KMS-11 (cell line): ENCODE results near the gene LMTK2.

Source experiments
- H2AFZ ChIP-seq: fragments of 200-600 bp; sonication (generic); 2 replicates; pipeline ENCODE4 v1.6.1; 2016; ENCODE audit warnings: antibody characterized with exemption, mixed run types, low read depth
- H3K27ac ChIP-seq: fragments of 200-600 bp; sonication (generic); 2 replicates; pipeline ENCODE4 v1.6.1; 2016; ENCODE audit warnings: mild to moderate bottlenecking, mixed run types
- H3K27me3 ChIP-seq: fragments of 200-600 bp; sonication (generic); 2 replicates; pipeline ENCODE4 v1.6.1; 2017; ENCODE audit warnings: mild to moderate bottlenecking, low read depth, mixed run types, moderate library complexity; ENCODE audit not compliant: insufficient read depth
- H3K36me3 ChIP-seq: fragments of 200-600 bp; sonication (generic); 2 replicates; pipeline ENCODE4 v1.6.1; 2017; ENCODE audit warnings: mild to moderate bottlenecking, mixed run types; ENCODE audit not compliant: insufficient read depth
- H3K4me1 ChIP-seq: fragments of 200-600 bp; sonication (generic); 2 replicates; pipeline ENCODE4 v1.6.1; 2016; ENCODE audit warnings: mild to moderate bottlenecking, low read depth, mixed run types; ENCODE audit not compliant: poor library complexity, severe bottlenecking
- H3K4me2 ChIP-seq: fragments of 200-600 bp; sonication (generic); 2 replicates; pipeline ENCODE4 v1.7.0; 2016; ENCODE audit warnings: mild to moderate bottlenecking, mixed run types
- H3K4me3 ChIP-seq: fragments of 200-600 bp; sonication (generic); IDR thresholded peaks from 2 replicates; pipeline ENCODE4 v1.6.1; 2017; ENCODE audit warnings: low read depth, low read length, mixed read lengths; ENCODE audit not compliant: insufficient read depth
- H3K79me2 ChIP-seq: fragments of 200-600 bp; sonication (generic); 2 replicates; pipeline ENCODE4 v1.6.1; 2016; ENCODE audit warnings: low read depth, mixed run types; ENCODE audit not compliant: insufficient read depth
- H3K9ac ChIP-seq: fragments of 200-600 bp; sonication (generic); 2 replicates; pipeline ENCODE4 v1.6.1; 2016; ENCODE audit warnings: mild to moderate bottlenecking, mixed run types
- H4K20me1 ChIP-seq: fragments of 200-600 bp; sonication (generic); 2 replicates; pipeline ENCODE4 v1.6.1; 2016; ENCODE audit warnings: mild to moderate bottlenecking, mixed run types; ENCODE audit not compliant: insufficient read depth
- TF ChIP-seq, protein P1 (sequence below): fragments of 200-600 bp; sonication (generic); conservative IDR thresholded peaks from 2 replicates; pipeline ENCODE4 v1.6.1; 2017; ENCODE audit warnings: low read depth, mild to moderate bottlenecking, antibody characterized with exemption, low read length, moderate library complexity, mixed read lengths

LMTK2 gene

GRCh38 chr7:98230746-98231471 lies 124.2 kb downstream of the LMTK2 start:
- Histone ChIP-seq H3K9ac (no peak overlapping the region), H3K4me3 (no peak overlapping the region), H4K20me1 (no peaks in the 10 kb centered on the region), H3K4me1 (no peaks in the 10 kb centered on the region), H3K27ac (no peak overlapping the region), H3K4me2 (no peak overlapping the region), H3K27me3 (no peaks in the 10 kb centered on the region), H3K79me2 (no peaks in the 10 kb centered on the region), H2AFZ (no peak overlapping the region), H3K36me3 (no peaks in the 10 kb centered on the region)
- TF ChIP-seq, protein P1, sequence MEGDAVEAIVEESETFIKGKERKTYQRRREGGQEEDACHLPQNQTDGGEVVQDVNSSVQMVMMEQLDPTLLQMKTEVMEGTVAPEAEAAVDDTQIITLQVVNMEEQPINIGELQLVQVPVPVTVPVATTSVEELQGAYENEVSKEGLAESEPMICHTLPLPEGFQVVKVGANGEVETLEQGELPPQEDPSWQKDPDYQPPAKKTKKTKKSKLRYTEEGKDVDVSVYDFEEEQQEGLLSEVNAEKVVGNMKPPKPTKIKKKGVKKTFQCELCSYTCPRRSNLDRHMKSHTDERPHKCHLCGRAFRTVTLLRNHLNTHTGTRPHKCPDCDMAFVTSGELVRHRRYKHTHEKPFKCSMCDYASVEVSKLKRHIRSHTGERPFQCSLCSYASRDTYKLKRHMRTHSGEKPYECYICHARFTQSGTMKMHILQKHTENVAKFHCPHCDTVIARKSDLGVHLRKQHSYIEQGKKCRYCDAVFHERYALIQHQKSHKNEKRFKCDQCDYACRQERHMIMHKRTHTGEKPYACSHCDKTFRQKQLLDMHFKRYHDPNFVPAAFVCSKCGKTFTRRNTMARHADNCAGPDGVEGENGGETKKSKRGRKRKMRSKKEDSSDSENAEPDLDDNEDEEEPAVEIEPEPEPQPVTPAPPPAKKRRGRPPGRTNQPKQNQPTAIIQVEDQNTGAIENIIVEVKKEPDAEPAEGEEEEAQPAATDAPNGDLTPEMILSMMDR, result no peak

- no peak overlapping the region for H3K4me3 ChIP-seq
- H3K27me3 ChIP-seq, result no peaks in the 10 kb centered on the region
- no peak overlapping the region for H3K4me2 ChIP-seq
- no peak overlapping the region for H2AFZ ChIP-seq
- H3K9ac ChIP-seq, result no peak overlapping the region
- no peaks in the 10 kb centered on the region for H4K20me1 ChIP-seq
- H3K4me1 ChIP-seq, result no peaks in the 10 kb centered on the region
- H3K27ac ChIP-seq, result no peak overlapping the region
- TF ChIP-seq, protein P1, result no peak
- H3K36me3 ChIP-seq, result no peaks in the 10 kb centered on the region
- H3K79me2 ChIP-seq, result no peaks in the 10 kb centered on the region
Observed at GRCh38 chr7:98231493-98232262, 125.0 kb downstream of the LMTK2 start.

DNA sequence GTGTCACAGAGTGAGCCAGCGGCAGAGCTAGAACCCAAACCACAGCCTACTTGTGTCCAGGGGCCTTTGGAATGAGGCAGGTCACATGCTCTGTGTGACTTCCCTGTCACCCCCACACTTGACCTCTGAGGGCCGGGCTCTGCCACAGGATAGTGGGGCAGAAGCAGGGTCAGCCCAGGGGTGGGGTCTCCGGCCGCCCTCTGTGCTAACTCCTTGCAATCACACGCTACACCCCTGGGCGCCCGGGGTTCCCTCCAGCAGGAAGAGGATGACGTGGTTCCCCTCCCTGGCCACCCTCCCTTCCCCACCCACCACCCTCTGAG lies 125.6 kb downstream of the LMTK2 start:
- H3K27ac ChIP-seq, result no peak overlapping the region
- H3K36me3 ChIP-seq, result no peaks in the 10 kb centered on the region
- no peaks in the 10 kb centered on the region for H3K4me1 ChIP-seq
- H2AFZ ChIP-seq, result no peak overlapping the region
- H3K9ac ChIP-seq, result no peak overlapping the region
- no peaks in the 10 kb centered on the region for H3K27me3 ChIP-seq
- no peak overlapping the region for H3K4me3 ChIP-seq
- TF ChIP-seq, protein P1, result no peak
- no peak overlapping the region for H3K4me2 ChIP-seq
- H4K20me1 ChIP-seq, result no peaks in the 10 kb centered on the region
- no peaks in the 10 kb centered on the region for H3K79me2 ChIP-seq

DNA sequence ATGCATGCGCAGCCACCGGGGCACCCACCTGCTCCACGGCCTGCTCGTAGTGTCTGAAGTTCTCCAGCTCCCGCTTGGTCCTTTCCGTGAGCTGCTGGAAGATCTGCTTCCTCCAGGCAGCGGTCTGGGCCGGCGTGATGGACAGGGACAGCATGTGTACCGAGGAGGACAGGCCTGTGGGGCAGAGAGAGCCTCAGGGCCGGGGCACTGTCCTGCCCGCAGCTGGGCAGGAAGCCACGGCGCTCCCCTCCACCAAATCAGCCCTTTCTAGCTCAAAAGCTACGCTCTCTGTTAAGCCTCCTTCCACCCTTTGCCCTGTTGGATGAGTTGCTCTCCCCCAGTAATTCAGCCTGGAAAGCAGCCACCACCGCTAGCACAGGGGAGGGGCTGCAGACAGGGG lies 126.1 kb downstream of the LMTK2 start:
- Histone ChIP-seq H3K9ac (no peak overlapping the region), H3K27ac (no peak overlapping the region), H3K4me3 (no peak overlapping the region), H3K36me3 (no peaks in the 10 kb centered on the region), H3K4me1 (no peaks in the 10 kb centered on the region), H3K4me2 (no peak overlapping the region), H2AFZ (no peak overlapping the region), H3K27me3 (no peaks in the 10 kb centered on the region), H3K79me2 (no peaks in the 10 kb centered on the region), H4K20me1 (no peaks in the 10 kb centered on the region)
- TF ChIP-seq, protein P1, result no peak
